GM10847 (cell line): ENCODE results near the gene AP3S2.

Source experiments
- POLR2A ChIP-seq: IDR thresholded peaks from 2 replicates; pipeline ENCODE4 v1.6.1; 2011; ENCODE audit not compliant: insufficient read length; ENCODE audit errors: extremely low read depth

The AP3S2 gene

DNA sequence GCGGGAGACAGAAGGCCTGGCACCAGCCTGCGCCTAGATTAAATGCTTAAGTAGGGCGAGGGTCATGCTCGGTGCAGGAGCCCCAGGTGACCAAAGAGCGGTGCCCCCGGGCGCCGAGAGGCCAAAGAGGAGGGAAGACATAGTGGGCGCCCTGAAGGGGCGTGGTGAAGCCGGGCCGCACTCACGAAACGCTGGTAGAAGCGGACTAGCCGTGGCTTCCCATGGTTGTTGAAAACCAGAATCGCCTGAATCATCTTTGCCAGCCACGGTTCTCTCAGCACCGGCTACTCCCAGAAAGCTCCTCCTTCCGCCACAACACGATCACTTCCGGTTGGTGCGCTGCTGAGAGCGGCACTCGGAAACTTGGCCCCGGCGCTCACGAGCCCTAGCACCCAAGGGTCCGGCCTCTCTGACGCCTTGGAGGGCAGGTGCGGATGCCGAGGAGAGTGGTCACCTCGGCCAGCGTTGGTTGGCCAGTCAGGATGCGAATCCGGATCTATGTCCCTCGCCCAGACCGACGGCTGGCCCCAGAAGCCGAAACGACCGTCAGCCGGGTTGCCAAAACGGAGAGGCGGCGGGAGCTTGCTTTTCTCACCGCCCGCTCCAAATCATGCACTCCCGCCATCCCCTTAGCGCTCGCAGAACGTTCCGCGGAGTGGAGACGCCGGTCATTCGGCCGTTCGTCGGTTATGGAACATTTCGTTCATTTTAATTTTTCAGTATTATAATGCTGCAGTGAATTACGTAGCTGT lies at the start of gene AP3S2:
AP3S2 (minus strand) TSS at position 299 of the 752 bp plus-strand sequence; CDS start at position 254, 45 bp downstream.
- peak; percentile 62 for TF ChIP-seq POLR2A

DNA sequence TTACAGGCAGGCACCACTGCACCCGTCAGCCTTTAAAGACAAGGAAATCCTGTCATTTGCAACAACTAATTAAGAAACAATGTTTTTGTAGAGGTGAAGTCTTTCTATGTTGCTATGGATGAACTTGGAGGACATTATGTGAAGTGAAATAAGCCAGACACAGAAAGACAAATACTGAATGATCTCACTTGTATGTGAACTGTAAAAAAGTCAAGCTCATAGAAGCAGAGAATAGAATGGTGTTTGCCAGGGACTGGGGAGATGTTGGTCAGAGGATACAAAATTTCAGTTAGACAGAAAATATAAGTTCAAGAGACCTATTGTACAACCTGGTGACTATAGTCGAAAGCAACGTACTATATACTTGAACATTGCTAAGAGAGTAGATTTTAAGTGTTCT lies 46.1 kb upstream of the AP3S2 start:
- TF ChIP-seq POLR2A: no peak

DNA sequence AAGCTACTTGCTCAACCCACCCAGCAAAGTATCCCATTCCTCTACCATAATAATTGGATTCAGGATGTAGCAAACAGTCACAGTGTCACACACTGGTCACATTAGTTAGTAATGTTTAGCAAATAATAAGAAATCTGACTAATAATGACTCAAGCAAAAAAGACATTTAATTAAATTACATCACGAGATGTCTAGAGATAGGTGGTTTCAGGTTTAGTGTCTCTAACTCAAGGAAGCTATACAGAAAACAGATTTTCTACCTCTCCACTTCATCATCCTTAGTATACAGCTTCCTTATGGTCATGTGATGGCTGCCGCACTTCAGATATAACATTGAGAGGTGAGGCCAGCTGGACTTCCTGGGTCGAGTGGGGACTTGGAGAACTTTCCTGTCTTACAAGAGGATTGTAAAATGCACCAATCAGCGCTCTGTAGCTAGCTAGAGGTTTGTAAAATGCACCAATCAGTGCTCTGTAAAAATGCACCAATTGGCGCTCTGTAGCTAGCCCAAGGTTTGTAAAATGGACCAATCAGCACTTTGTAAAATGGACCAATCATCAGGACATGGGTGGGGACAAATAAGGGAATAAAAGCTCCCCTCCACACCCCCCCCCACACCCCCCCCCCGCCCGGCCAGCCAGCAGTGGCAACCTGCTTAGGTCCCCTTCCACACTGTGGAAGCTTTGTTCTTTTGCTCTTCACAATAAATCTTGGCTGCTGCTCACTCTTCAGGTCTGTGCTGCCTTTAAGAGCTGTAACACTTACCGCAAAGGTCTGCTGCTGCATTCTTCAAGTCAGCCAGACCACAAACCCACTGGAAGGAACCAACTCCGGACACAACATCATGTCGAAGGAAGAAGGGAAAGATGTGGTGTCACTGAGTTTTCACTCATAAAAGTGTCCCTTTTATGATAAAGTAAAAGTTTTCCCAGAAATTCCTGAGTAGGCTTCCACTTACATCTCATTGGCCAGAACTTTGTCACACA lies 43.9 kb upstream of the AP3S2 start:
- TF ChIP-seq POLR2A: no peak

DNA sequence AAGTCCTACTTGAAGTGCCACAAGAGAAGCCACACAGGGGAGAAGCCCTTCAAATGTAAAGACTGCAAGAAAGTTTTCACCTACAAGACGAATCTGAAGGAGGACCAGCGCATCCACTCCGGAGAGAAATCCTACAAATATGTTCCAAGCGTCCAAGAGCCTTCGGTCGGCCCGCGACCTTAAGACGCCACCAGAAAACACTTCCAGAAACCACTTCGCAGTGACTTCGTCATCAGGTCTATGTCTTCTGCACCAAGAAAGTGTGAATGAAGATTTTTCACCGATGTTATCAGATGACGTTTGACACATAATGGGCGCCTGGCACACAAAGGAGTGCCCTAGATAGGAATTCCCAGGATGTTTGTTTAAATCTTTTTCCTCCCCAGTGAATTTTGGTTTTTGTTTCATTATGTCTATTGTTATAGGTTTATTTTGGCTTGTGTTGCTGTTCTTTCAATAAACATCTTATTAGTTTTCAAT lies 43.0 kb upstream of the AP3S2 start:
- no peak for TF ChIP-seq POLR2A

DNA sequence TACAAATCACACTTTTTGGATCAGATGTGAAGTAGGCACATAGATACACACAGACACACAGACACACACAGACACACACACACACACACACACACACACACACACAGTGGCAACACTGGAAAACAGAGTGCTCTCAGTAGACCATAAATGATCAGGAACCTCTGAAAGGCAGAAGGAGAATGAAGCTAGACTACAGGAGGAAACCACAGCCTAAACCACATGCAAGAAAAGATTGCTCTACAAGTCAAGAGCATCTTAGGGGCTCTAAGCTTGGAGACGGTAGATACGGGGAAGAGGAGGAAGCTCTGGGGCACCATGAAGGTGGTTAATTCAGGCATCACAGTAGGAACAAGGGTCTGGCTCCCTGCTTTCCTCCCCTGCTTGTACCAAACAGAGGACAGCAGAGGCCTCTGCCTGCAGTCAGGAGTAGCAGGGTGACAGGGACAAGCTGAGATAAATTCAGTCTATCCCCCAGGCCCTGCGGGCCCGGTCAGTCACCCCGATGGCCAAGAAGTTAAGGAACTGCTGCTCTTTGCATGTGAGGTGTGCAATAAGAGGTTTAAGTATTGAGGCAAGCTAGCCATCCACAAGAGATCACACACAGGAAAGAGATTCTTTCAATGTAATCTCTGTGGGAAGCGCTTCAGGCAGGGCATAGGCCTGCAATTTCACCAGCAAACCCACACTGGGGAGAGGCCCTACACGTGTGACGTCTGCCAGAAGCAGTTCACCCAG lies 42.4 kb upstream of the AP3S2 start:
- TF ChIP-seq POLR2A: no peak

DNA sequence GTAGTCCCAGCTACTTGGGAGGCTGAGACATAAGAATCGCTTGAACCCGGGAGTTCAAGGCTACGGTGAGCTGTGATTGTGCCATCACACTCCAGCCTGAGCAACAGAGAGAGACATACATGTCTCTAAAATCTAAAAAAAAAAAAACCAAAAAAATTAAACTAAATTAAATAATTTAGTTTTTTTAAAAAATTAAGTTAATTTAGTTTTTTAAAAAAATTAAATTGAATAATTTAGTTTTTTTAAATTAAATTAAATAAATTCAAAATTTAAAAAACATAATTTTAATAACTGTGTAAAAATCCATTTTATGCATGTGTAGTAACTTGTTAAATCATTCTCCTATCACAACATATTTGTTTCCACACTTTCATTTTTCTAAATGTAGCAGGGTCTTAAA lies 39.1 kb upstream of the AP3S2 start:
- TF ChIP-seq POLR2A: no peak

DNA sequence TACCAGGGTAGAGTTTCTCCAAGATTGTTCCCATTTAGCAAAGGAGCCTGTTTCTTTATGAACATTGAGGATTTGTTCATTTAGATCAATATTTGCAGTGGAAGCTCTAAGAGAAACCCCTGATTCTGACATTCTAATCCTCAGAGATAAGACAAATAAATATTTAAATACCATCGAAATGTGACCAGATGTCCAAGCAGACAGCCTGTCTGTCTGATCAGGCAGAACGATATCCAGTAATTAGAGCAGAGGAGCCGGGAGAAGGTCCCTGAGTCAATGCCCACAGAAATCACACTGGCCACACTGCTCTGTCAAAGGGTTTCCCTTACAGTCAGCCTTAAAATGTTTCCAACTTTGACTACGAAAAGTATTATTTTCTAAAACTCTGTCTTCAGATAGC lies 34.6 kb upstream of the AP3S2 start:
- TF ChIP-seq POLR2A: no peak

DNA sequence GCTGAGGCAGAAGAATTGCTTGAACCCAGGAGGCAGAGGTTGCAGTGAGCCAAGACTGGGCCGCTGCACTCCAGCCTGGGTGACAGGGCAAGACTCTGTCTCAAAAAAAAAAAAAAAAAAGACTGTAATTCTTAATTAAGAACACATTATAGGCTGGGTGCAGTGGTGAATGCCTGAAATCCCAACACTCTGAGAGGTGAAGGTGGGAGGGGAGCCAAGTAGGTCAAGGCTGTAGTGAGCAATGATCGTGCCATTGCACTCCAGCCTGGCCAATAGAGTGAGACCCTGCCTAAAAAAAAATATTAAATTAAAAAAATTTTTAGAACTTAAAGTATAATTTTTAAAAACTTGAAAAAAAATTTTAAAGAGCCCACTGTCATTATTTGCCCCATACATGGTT lies 32.4 kb upstream of the AP3S2 start:
- no peak for TF ChIP-seq POLR2A

DNA sequence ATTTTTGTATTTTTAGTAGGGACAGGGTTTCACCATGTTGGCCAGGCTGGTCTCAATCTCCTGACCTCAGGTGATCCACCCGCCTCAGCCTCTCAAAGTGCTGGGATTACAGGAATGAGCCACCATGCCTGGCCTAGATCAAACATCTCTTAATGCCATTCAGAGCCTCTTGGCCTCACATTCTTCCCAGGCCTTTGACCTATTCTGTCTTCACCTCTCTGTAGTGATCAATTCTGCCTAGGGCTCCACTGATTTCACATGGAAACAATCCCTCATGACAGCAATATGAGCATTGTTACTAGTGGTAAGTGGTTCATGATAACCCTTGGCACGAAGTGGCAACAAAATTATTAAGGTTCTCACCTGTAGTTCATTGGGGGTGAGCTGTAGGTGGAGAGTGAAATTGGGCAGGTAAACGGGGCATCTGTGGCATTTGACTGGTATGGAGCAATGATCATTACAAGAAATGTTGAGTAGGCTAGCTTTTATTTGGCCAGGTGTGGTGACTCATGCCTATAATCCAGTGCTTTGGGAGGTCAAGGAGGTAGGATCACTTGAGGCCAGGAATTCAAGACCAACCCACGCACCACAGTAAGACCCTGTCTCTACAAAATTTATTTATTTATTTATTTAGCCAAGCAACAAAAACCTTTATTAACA lies 23.8 kb upstream of the AP3S2 start:
- TF ChIP-seq POLR2A: no peak

DNA sequence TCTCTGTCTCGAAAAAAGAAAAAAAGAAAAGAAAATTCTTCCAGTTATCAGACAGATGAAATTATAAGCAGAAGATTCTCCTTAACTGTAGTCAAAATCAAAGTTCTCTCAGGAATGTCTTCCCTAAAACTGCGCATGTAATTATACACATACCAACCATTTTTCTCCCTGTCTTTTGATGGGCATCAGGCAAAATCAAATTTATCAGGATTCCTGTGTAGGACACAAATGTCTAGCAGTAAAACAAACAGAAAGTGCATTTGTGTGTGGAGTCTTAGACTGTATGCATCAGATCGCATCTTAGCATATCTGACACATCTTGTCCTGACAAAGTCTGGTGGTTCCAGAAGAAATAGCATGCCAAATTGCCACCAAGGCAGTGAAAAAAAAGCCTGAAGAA lies 22.9 kb upstream of the AP3S2 start:
- no peak for TF ChIP-seq POLR2A

DNA sequence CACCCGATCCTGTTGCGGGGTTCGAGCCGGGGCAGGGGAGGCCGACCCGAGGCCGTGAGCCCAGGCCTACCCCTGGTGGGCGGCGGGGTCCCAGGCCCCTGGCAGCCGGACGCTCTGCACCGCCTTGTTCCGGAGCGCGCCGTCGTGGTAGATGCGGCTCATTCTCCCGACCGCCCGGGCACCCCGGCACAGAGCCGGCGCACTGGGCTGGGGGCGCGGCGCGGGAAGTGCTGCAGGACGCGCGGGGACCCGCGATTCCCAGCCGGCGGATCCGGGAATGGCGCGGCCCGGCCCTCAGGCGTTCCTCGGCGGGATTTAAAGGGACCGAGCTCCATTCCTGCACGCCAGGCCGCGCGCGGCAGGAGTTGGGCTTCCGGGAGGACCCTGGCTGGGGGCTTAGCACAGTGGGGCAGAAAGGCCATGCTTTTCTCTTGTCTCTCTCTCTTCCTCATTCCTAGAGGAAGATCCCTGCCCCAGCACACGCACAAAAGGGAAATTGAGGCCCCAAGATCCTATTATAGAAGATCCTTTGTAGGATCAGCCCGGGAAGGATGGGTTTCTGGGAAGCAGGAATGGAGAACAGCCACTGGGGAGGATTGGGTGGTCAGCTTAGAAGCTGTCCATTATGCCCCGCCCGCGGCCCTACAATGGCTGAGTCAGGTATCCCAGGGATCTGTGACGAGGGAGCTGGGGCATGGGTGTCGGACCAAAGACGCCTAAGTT lies 19.0 kb upstream of the AP3S2 start, which contains the start of gene ARPIN:
ARPIN (minus strand) TSS at position 279 of the 723 bp plus-strand sequence; CDS start at position 162, 117 bp downstream.
- no peak for TF ChIP-seq POLR2A

DNA sequence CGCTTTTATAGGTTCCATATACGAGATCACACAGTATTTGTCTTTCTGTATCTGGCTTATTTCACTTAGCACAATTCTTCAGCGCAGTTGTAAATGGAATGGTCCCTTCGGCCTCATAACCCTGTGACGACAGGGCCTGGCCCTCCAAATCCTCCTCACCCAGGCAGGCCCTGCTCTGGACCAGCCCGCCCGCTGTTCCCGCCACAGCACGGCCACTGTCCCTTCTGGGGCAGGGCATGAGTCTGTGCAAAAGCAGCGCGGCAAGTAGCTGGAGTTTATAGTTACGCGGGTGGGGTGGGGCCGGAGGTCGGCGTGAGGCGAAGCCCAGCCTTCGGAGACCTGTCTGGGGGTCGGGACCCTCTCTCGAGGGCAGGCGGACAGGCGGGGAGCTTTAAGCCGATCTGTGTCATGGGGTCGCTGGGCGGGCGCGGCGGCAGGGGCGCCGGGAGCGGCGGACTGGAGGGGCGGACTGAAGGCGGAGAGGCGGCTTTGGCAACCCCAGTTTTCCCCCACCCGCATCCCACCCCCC lies 18.4 kb upstream of the AP3S2 start:
- TF ChIP-seq POLR2A: no peak

DNA sequence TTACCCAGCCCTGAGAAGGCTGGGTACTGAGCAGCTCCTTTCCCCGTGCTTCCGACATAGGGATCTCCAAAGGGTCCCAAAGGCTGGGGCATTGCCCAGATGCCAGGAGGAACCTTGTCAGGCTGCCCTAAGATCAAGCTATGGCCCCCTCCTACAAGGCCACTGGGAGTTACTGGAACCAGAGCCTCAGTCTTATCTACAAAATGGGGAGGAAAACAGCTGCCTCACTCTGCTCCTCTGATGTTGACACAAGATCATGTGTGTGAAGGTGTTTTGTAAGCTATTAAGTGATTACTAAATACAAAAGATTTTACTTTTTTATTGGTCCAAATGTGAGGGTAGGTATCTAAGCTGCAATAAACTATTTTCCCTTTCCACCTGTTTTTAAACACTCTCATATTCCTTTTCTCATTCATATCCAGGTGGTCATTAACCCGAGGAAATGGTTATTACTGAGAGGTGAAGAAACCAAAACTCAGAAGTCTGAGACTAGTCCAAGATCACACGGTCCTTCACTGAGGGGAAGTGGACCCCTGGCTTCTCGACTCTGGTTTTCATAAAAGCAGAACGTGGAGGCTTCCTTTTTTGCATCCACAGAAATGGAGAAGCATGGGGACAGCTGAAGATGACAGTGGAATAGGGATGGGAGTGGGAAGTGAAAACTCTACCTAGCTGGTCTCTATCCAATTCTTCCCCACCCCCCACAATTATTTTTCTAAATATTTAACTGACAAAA lies 17.3 kb upstream of the AP3S2 start:
- no peak for TF ChIP-seq POLR2A
